D721Med (cell line): Measurements from ENCODE around the gene TRAPPC11.
"Not testable (repeated sequence)": the region's sequence is repeated elsewhere in the genome, so short reads cannot be mapped to it uniquely, and the experiment has no call there.

Source experiments
- DNase-seq: peaks from one replicate; pipeline ENCODE4 v3.0.0; 2011; ENCODE audit warnings: low spot score; ENCODE audit not compliant: insufficient read length
- FAIRE-seq: peaks from 2 replicates; lab custom pipeline; 2011; peaks lifted over from hg19 to GRCh38; lab: Jason Lieb, UNC
- CTCF ChIP-seq: IDR thresholded peaks from 2 replicates; pipeline ENCODE4 v1.5.1; 2012; ENCODE audit warnings: mild to moderate bottlenecking, control low read depth; ENCODE audit not compliant: insufficient read depth; ENCODE audit errors: missing control alignments

Gene TRAPPC11

GRCh38 chr4:183718876-183719275 lies 59.8 kb downstream of the TRAPPC11 start:
- FAIRE-seq (no peak), DNase-seq (no peak)
- no peak for TF ChIP-seq CTCF

- TF ChIP-seq CTCF: no peak
- no peak for FAIRE-seq
- no peak for DNase-seq
Observed at GRCh38 chr4:183721207-183722081, 62.4 kb downstream of the TRAPPC11 start.

GRCh38 chr4:183722731-183723560 lies 63.9 kb downstream of the TRAPPC11 start:
- DNase-seq (no peak), FAIRE-seq (no peak)
- no peak for TF ChIP-seq CTCF

GRCh38 chr4:183723561-183724228 lies 64.6 kb downstream of the TRAPPC11 start:
- DNase-seq (no peak), FAIRE-seq (no peak)
- TF ChIP-seq CTCF: no peak

- DNase-seq, FAIRE-seq: not testable (repeated sequence)
Observed at GRCh38 chr4:183725585-183725984, 66.5 kb downstream of the TRAPPC11 start.

- no peak for TF ChIP-seq CTCF
- DNase-seq (no peak), FAIRE-seq (no peak)
Observed at GRCh38 chr4:183727482-183727881, 68.4 kb downstream of the TRAPPC11 start.

- DNase-seq (no peak), FAIRE-seq (no peak)
- no peak for TF ChIP-seq CTCF
Observed at GRCh38 chr4:183728223-183729068, 69.4 kb downstream of the TRAPPC11 start.
